Transverse colon (tissue), 4 donors: ENCODE measurements around the gene UBE2O. TPM values are rescaled to one million over a fixed set of nuclear protein-coding genes. Genes with fewer than 3 reads are reported as not detected.

ENCODE experiments used
- DNase-seq: peaks from one replicate; pipeline ENCODE4 v3.0.0-alpha.2; 2019
- H3K27ac ChIP-seq, 4 donors: fragments of 200-600 bp; sonication (generic); 2 replicates each; pipeline ENCODE4 v1.5.1; 2016 to 2018; ENCODE audit warnings: inconsistent platforms in 4 of 4
- H3K27me3 ChIP-seq: fragments of 200-600 bp; sonication (generic); 2 replicates; pipeline ENCODE4 v1.5.1; 2017; ENCODE audit warnings: inconsistent platforms
- H3K36me3 ChIP-seq, 4 donors: fragments of 200-600 bp; sonication (generic); 2 replicates each; pipeline ENCODE4 v1.5.1; 2017 to 2019; ENCODE audit warnings: inconsistent platforms in 4 of 4
- H3K4me1 ChIP-seq, 4 donors: fragments of 200-600 bp; sonication (generic); 2 replicates each; pipeline ENCODE4 v1.5.1; 2017 to 2020; ENCODE audit warnings: inconsistent platforms in 4 of 4
- H3K4me3 ChIP-seq, 4 donors: fragments of 200-600 bp; sonication (generic); 1 replicate in 1 of 4; 2 replicates in 3 of 4; pipeline versions ENCODE4 v1.5.1 to v1.6.1; 2017 to 2019; ENCODE audit warnings: inconsistent platforms in 4 of 4
- H3K9me3 ChIP-seq, 2 donors: fragments of 200-600 bp; sonication (generic); 2 replicates each; pipeline ENCODE4 v1.5.1; 2017 to 2019; ENCODE audit warnings: inconsistent platforms in 2 of 2
- CTCF ChIP-seq, 5 experiments: fragments of 200-600 bp in 3 of 5; fragments of 450-650 bp in 2 of 5; sonication (generic) in 3 of 5; IDR thresholded peaks; 1 replicate in 2 of 5; 2 replicates in 3 of 5; pipeline ENCODE4 v1.5.1; 2016 to 2017; ENCODE audit warnings: antibody characterized with exemption in 5 of 5, inconsistent platforms in 3 of 5, mild to moderate bottlenecking in 2 of 5, moderate library complexity in 1 of 5
- EP300 ChIP-seq: sonication (generic); formaldehyde crosslinking; IDR thresholded peaks from one replicate; pipeline ENCODE4 v1.6.1; 2017; ENCODE audit warnings: antibody characterized with exemption, low read depth
- POLR2A ChIP-seq: fragments of 450-650 bp; IDR thresholded peaks from one replicate; pipeline ENCODE4 v1.6.1; 2016; ENCODE audit warnings: antibody characterized with exemption, mild to moderate bottlenecking, moderate library complexity
- POLR2AphosphoS5 ChIP-seq, 3 donors: sonication (generic); formaldehyde crosslinking; IDR thresholded peaks; one replicate each; pipeline ENCODE4 v1.6.1; 2016; ENCODE audit warnings: antibody characterized with exemption in 3 of 3
- WGBS, 2 donors: methylation state at CpG; one replicate each; pipeline ENCODE4 v1.1.5; 2018; ENCODE audit warnings: low coverage in 1 of 2; 5-methylcytosine and 5-hydroxymethylcytosine counted together
- in situ Hi-C, 4 donors: fragments of 200-750 bp; cut with MboI; loops; one replicate each; pipeline versions ENCODE4 v1.15.0 to v1.15.1; 2017; ENCODE audit warnings: low sequenced_read_pairs in 3 of 4, low pct_ligation_motif_present in 1 of 4, low pct_unique_long_range_greater_than_20kb in 1 of 4
- intact Hi-C: fragments of 100-400 bp; cut with DNase I; formaldehyde crosslinking; loops from one replicate; pipeline ENCODE4 v1.15.1; 2023; ENCODE audit warnings: low total_unique reads
- total RNA-seq, 4 donors: library from RNA; depleted of rRNA; stranded (reverse); fragments of >200 nt; gene quantifications; one replicate each; pipeline ENCODE4 v1.1.0, GENCODE V29; 2016

Gene UBE2O
- total RNA-seq, 4 donors from 2014 or later, result 9.8 to 28.8 (median 15.9) TPM

GRCh38 chr17:76500074-76500746 lies 47.3 kb upstream of the UBE2O start:
- TF ChIP-seq POLR2AphosphoS5 (IDR thresholded peaks at IDR 0.05) (no peak), CTCF (IDR thresholded peaks at IDR 0.05) (no peak), EP300 (no peak), POLR2A (no peak)
- in situ Hi-C loops, result no loop called here
- WGBS, 2 donors, result 45 to 80% methylated on average over 1 to 17 of the region's 17 CpGs
- DNase-seq, result peak; percentile 29
- H3K27ac ChIP-seq, result peak overlapping the region; percentile 80 to 87 (median 85)
- H3K36me3 ChIP-seq, result no peaks in the 10 kb centered on the region
- intact Hi-C loops, result loop anchor here (10.0 kb wide), 1 partner anchor 195 kb away; the partner anchor contains the start of gene QRICH2
- H3K9me3 ChIP-seq, result no peaks in the 10 kb centered on the region
- H3K27me3 ChIP-seq, result no peaks in the 10 kb centered on the region
- peak overlapping the region in 3 of 4 donors; percentile 69 to 78 (median 75) for H3K4me3 ChIP-seq
- H3K4me1 ChIP-seq, result peaks cover 15 to 43% (median 23%) of the 10 kb centered on the region in 4 donors

GRCh38 chr17:76499267-76499667 lies 46.3 kb upstream of the UBE2O start:
- Histone ChIP-seq H3K36me3 (no peaks in the 10 kb centered on the region), H3K27me3 (no peaks in the 10 kb centered on the region), H3K4me1 (peaks cover 15 to 45% (median 25%) of the 10 kb centered on the region in 4 donors), H3K4me3 (peak overlapping the region in 2 of 4 donors; percentile 69 to 75), H3K27ac (peak overlapping the region; percentile 80 to 87 (median 85)), H3K9me3 (no peaks in the 10 kb centered on the region)
- 61% methylated on average over 5 of the region's 5 CpGs; no CpG with 5 or more reads in 1 of the 2 donors for WGBS, 2 donors
- TF ChIP-seq POLR2A (peak; percentile 9), POLR2AphosphoS5 (IDR thresholded peaks at IDR 0.05) (no peak)
- intact Hi-C loops (no loop called here), in situ Hi-C loops (no loop called here)
- DNase-seq, result no peak

GRCh38 chr17:76498876-76499251 lies 45.9 kb upstream of the UBE2O start:
- DNase-seq, result no peak
- intact Hi-C loops (no loop called here), in situ Hi-C loops (no loop called here)
- WGBS, 2 donors, result 61% methylated on average over 4 of the region's 4 CpGs; no CpG with 5 or more reads in 1 of the 2 donors
- TF ChIP-seq EP300, result no peak
- peak in 1 of 5 experiments; percentile 17 for TF ChIP-seq CTCF (IDR thresholded peaks at IDR 0.05)
- no peak for TF ChIP-seq POLR2AphosphoS5 (IDR thresholded peaks at IDR 0.05)
- no peak for TF ChIP-seq POLR2A
- peak overlapping the region; percentile 80 to 87 (median 85) for H3K27ac ChIP-seq
- no peaks in the 10 kb centered on the region for H3K36me3 ChIP-seq
- no peaks in the 10 kb centered on the region for H3K9me3 ChIP-seq
- H3K4me3 ChIP-seq, result peak overlapping the region in 1 of 4 donors; percentile 69
- peaks cover 15 to 49% (median 29%) of the 10 kb centered on the region in 4 donors for H3K4me1 ChIP-seq
- H3K27me3 ChIP-seq, result no peaks in the 10 kb centered on the region

- peak; percentile 60 for DNase-seq
- intact Hi-C loops, result no loop called here
- Histone ChIP-seq H3K27ac (peak overlapping the region; percentile 80 to 87 (median 85)), H3K4me3 (peak overlapping the region in 2 of 4 donors; percentile 6 to 20), H3K27me3 (no peaks in the 10 kb centered on the region), H3K36me3 (no peaks in the 10 kb centered on the region), H3K9me3 (no peaks in the 10 kb centered on the region), H3K4me1 (peaks cover 18 to 55% (median 35%) of the 10 kb centered on the region in 4 donors)
- 38% methylated on average over 31 of the region's 31 CpGs; no CpG with 5 or more reads in 1 of the 2 donors for WGBS, 2 donors
- in situ Hi-C loops, result no loop called here
- TF ChIP-seq EP300 (no peak), POLR2AphosphoS5 (IDR thresholded peaks at IDR 0.05) (peak in 2 of 3 donors; percentile 15 to 21), CTCF (IDR thresholded peaks at IDR 0.05) (no peak), POLR2A (peak; percentile 35)
Observed at GRCh38 chr17:76497979-76498875, 45.3 kb upstream of the UBE2O start.
